ENCODE results near the gene ATP6V1B1.
A peak's percentile ranks its signal among the peaks of the same experiment; 100 is the strongest.
"Not testable (repeated sequence)": the region's sequence is repeated elsewhere in the genome, so short reads cannot be mapped to it uniquely, and the experiment has no call there.

Gene ATP6V1B1

DNA sequence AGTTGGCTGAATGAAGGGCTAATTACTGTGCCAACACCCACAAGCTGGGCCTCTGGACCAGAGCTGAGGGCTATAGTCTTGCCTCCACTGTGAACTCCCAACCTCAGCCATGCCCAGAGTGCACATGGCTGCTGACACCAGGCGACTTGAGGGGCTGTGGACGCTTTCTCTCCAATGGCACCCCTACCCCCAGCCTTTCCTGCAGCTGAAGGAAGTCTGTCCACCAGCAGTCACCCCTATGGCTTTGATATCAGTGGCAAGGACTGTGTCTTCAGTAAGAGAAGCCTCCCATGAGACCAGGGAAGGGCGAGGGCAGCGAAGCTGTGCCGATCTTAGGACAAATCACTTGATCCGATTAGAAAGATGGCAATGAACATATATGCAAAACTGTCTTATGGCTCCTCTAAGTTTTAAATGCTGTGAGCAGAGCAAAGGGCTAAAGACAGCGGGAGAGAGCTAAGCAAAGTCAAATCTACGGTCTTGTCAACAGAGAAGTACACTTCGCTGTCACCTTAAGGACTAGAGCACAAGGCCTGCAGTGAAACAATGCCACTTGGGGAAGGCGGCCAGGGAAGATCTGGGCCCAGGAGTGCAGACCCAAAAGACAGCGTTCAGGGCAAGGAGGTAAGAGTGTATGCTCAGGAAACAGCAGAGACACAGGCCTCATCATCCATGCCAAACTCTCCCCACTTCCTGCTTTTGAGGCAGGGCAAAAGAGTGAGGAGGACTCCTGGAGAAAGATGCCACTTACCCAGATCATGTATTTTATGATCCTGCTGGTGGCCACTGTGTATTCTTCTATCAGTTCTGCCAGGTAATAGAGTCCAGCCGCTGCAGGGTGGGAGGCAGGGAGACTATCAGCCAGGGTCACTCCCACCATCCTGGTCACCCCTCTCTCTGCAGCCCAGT lies 57.5 kb downstream of the ATP6V1B1 start:
- DNase-seq, result peak in 1 of 5 experiments; percentile 25

DNA sequence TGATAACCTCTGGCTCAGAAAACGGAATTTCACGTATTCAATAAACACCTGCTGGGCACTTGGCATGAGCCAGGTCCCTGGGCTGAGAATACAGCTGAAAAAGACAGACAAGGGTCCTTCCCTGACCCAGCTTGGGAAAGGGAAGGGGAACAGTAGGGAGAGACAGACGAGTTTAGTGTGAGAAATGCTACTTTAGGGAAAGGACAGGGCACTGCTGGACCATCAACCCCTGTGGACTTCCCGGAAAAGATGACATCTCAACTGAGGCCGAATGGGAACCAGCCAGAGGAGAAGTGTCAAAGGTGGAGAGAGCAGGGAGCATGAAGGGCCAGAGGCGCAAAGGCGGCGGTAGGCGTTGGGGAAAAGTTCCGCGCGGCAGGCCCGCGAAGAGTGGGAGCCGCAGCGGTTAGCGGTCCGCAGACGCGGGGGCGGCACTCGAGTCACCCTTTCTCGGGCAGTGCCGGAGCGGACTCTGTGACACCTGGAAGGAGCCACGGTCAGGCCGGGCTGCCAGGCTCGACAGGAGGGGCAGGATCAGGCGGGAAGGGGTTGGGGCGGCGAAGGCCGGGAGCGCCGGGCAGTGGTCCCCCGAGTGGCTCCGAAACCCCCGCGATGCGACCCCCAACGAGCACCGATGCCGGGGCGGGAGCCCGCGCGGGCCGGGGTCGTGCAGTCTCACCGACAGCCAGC lies 58.5 kb downstream of the ATP6V1B1 start:
- peak in 3 of 5 experiments; percentile 9 to 39 (median 23) for DNase-seq

DNA sequence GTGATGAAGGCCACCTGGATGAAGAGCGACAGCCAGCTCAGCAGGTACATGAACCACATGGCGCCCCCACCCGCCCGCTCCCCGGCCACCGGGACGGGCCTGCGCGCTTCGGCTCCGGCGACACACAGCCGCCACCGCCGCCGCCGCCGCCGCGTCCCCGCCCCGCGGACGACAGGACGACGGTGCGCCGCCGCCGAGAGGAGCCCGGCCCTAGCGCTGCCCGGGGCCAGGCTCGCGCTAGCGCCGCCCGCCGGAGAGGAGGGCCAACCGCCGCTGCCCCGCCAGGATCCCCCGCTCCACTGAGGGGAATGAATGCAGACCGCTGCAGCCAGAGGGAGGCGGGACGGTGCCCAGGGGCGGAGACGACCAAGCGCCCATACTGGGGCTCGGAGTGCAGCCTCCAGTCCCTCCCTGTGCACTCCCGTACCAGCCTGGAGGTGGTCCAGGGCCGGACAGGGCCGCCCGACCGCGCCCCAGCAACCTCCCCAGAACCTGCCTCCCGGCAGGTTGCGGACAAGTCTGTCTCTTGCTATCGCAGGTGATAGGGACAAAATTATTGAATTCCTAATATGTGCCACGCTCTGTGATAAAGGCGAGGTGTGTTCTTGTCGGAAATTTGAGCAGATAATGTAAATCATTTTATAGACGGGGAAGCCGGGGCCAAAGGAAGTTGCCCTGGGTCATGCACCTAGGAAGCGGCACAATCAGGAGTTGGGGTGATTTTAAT lies 59.2 kb downstream of the ATP6V1B1 start, which contains the start of gene TEX261:
Gene TEX261, minus strand, starts transcription at position 175 of the 727 bp plus-strand sequence. Its CDS starts 116 bp downstream, at position 59.
- DNase-seq, result peak; percentile 80 to 94 (median 86)

DNA sequence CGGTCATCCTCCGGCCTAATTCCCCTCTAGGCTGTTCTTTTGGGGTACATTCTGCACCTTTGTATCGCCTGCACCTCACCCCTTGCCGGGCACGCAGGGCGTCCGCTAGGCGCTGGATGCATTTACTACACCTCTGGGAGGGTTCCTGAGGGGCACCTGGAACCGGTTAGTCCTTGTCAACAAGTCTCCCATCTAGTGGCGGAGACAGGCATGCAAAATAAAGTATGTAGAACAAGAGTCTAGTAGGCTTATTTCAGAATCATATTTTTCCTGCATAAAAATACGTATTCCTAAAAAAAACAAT lies 59.7 kb downstream of the ATP6V1B1 start:
- DNase-seq, result peak in 3 of 5 experiments; percentile 44 to 80 (median 44)

DNA sequence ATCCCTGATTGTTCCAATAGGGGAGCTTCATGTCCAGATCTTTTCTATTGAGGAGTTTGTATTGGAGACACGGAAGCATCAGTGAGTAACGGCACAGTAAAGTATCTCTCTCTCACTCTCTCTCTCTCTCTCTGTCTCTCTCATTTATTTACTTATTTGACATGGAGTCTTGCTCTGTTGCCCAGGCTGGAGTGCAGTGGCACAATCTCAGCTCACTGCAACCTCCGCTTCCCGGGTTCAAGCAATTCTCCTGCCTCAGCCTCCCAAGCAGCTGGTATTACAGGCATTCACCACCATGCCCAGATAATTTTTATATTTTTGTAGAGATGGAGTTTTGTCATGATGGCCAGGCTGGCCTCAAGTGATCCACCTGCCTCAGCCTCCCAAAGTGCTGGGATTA lies 63.2 kb downstream of the ATP6V1B1 start:
- DNase-seq, result not testable (repeated sequence)

DNA sequence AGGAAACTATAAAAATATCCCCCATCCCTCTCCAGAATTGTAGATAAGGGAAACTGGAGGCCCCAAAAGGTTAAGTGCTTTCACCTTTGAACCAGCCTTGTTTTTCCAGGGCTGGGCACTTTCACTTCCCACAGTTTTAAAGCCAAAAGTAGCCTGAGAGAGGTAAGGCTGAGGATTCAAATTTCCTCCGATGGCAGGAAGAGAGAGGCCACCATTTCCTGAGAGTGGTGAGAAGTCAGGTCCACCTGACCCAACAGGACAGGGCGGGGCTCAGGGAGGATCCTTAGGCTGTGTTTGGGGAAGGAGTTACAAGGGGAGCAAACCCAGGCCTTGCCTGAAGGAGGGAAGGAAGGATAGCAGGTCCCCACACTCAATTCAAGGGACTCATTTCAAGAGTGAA lies 63.7 kb downstream of the ATP6V1B1 start:
- no peak for DNase-seq

DNA sequence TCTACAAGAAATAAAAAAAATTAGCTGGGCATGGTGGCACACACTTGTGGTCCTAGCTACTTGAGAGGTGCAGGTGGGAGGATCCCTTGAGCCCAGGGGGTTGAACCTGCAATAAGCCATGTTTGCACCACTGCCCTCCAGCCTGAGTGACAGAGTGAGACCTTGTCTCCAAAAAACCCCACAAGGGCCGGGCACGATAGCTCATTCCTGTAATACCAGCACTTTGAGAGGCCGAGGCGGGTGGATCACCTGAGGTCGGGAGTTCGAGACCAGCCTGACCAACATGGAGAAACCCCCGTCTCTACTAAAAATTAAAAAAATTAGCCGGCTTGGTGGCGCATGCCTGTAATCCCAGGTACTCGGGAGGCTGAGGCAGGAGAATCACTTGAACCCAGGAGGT lies 64.2 kb downstream of the ATP6V1B1 start:
- DNase-seq, result not testable (repeated sequence)

DNA sequence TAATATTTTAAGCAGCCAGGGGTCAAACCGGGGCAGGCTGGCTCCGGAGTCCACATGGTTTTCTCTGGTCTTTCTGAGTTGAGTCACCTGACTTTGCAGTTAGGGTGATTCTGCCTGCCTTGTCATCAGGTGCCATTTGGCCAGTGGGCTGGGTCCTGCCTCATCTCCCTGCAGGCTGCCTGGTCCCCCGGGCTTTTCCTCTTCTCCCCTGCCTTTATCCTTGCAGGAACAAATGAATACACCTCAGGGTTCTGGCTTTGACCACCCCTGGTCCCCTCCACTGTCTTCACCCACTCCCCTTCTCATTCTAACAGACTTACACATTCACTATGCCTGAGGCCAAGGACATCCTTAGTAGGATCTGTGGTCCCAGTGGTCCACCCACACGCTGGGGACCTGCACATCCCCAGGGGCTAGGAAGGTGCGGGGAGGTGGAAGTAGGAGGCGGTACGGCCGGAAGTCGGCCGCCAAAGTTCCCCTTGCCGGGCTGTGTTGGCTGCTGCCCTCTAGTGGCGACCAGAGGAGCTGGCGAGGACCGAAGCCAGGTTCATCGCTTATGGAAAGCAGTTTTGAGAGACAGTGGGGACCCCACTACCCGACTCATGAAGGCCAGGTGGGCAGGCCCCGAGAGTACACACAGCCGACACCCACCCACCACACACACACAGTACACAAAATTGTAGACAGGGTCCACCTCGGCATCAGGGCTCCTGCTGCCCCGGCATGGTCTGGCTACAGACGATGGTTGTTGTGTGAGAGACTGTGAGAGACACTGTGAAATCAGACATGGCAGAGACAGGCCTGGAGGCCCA lies 65.3 kb downstream of the ATP6V1B1 start:
- peak; percentile 57 to 86 (median 66) for DNase-seq

DNA sequence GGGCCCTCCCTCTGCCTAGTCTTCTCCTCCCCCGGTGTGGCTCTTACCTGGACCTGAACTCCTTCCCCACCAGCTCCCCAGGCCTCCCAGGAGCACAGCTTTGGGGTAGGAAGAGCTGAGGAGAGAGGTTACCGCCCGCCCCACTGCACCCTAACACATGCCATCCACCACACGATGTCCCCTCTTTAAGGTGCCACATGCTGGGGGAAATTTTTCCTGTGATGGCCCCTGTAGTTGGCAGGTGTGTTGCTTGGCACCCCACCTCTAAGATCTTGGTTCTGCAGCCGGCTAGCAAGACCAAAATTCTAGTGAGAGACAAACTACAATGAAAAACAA lies 65.9 kb downstream of the ATP6V1B1 start:
- no peak for DNase-seq

DNA sequence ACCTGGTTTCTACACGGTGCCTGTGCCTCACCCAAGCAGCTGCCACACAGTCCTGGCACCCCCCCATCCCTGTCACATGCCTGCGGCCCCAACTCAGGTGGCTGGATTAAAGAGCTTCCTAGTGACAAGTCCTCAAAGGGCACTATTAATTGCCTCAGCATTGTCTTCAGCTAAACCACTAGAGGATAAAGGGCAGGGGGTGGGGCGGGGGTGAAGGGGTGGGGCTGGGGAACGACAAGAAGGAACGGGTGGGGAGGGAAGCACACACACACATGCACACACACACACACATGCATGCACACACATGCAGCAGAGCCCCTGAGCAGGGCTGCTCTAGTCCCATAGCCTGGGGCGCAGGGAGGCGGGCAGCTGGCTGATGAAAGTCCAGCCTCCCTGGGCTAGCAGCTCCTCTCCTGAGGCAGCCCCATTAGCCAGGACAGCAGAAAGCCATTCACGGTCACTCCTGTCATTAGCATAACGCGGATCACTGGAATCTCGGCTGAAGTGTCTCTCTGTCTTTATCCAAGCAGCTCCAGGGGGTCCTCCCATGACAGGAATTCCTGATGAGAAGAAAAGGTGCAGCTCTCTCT lies 66.4 kb downstream of the ATP6V1B1 start:
- DNase-seq, result no peak

GRCh38 chr2:71003396-71003795 lies 67.7 kb downstream of the ATP6V1B1 start:
- no peak for DNase-seq

- DNase-seq, result no peak
Measured at GRCh38 chr2:71003966-71004755, 68.5 kb downstream of the ATP6V1B1 start.

DNA sequence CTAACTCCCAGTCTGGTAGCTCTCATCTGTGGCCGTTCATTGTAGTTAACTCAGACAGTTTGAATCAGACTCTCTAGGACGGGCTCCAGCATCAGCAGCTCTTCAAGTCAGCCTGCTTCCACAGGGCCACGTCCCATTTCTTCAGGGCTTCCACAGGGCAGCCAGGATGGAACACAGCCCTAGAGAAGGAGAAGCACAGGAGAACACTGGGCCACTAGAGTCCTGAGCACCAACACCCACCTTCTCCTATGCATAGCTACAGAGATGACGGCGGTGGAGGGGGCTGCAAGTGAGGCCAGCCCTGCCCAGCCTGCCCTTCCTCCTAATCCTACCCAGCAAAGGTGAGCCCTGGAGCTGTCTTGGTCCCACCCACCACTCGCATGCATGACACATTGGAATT lies 69.2 kb downstream of the ATP6V1B1 start:
- no peak for DNase-seq

DNA sequence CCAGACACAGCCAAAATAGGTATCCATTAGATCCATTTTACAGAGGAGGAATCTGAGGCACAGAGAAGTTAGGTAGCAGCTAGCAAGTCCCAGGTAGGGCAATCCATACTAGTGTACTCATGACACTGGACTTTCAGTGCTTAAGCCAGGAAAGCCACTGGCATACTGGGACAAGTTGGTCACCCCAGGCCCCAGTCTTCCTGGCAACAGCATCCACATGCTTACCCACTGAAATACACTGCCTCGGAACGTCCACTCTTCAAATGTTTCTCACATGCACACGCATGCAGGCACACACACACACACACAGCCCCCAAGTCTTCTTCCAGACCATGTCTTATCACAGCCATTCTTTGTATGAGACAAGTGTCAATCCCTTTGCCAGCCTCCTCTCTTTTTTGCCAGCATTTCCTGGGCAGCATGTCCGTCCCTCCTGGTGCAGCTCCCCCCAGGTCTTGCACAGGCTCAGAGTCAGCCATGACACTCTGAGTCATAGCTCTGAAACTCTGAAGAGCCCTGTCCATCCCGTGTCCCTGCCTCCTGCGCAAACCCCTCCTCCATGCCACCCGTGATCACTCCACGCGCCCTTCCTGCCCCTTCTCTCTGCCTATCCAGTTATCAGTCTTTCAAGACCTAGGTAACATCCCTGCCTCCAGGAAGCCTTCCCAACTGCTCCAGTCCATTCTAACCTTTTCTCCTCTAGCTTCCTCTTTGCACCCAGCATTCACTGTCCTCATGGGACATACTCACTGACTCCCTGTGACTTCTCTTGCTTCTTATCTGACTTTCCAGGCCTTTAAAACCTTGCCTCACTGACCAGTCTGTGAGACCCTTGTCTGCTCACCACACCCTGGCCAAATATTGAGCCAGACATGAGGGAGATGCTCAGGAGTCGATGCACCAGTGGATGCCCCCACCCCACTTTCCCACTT lies 69.8 kb downstream of the ATP6V1B1 start:
- no peak for DNase-seq

DNA sequence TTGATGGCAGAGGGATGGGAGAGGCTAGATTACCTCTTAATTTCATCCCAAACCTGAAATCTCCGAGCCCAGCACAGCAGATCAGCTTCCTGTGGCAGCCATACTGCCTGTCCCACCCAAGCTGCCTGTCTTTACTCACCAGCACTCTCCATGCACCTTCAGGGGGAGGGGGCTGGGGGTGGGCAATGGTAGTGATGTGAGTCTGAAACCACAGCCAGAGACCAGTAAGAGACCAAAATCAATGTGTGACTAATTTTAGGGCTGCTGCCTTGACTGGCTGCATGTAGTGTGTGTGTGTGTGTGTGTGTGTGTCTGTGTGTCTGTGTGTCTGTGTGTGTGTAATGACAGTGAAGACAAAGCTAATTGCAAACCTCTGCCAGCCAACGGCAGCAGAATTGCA lies 70.6 kb downstream of the ATP6V1B1 start:
- DNase-seq, result peak in 1 of 5 experiments; percentile 47

GRCh38 chr2:71006955-71007799 lies 71.5 kb downstream of the ATP6V1B1 start:
- no peak for DNase-seq

DNA sequence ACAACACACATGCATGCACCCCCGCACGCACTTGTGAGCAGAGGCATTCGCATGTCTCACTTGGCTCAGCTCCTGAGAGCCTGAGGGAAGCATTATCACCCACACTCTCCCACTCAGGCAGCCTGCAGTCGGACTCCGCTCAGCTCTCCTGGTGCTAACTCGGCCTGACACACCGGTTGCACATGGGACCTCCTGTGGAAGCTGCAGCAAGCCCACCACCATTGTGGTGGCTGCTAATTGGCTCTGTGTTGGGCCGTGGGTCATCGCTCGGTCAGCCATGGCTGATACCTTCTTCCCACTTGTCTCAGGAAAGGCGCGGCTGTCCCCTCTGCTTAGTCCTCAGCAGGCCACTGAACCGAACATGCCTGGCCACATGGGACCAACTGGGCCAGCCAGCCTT lies 72.6 kb downstream of the ATP6V1B1 start:
- DNase-seq, result no peak

- DNase-seq, result not testable (repeated sequence)
Measured at GRCh38 chr2:71011786-71012185, 76.1 kb downstream of the ATP6V1B1 start.

Measured in T-helper 2 cell (primary cell).